HS-27A (cell line): Measurements from ENCODE around the gene POTEH.
"Not testable (repeated sequence)": the region's sequence is repeated elsewhere in the genome, so short reads cannot be mapped to it uniquely, and the experiment has no call there.

ENCODE experiments used
- DNase-seq: peaks from one replicate; pipeline ENCODE4 v3.0.0-alpha.2; 2012; ENCODE audit warnings: low read depth, missing footprints

Gene POTEH

GRCh38 chr22:15689749-15690125 is at the start of gene POTEH:
Gene POTEH (plus strand): TSS chr22:15690026. CDS start chr22:15690078, 52 bp downstream.
- DNase-seq = not testable (repeated sequence)

DNA sequence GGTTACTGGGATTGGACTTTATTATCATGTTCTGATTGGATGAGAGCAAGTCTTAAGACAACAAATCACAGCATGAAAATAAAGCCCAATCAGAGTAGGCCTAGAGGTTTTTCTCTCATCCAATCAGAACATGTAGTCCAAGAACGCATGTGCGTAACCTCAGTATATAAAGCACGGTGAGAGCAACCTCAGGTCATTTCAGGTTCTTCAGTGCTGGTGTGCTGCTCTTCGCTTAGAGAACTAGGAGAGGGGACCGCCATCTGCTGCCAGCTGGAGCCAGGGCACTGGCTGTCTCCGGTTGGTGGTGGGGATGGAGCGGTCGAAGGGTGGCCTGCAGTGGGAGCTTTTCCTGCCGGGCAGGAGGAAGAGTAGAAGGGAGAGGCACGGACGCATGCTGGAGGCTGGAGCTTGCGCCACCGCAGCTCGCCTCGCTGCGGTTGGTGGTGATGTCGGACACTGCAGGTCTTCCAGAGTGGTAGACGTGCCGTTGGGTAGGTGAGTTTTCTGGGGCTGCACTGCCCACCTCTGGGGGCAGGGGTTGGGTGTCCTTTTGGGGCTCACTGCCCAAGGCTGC is 47.5 kb upstream of the POTEH start:
- DNase-seq = not testable (repeated sequence)

- DNase-seq = not testable (repeated sequence)
These were observed 37.9 kb upstream of the POTEH start for GRCh38 chr22:15651954-15652353.

GRCh38 chr22:15652738-15653137 is 37.1 kb upstream of the POTEH start:
- not testable (repeated sequence) for DNase-seq

DNA sequence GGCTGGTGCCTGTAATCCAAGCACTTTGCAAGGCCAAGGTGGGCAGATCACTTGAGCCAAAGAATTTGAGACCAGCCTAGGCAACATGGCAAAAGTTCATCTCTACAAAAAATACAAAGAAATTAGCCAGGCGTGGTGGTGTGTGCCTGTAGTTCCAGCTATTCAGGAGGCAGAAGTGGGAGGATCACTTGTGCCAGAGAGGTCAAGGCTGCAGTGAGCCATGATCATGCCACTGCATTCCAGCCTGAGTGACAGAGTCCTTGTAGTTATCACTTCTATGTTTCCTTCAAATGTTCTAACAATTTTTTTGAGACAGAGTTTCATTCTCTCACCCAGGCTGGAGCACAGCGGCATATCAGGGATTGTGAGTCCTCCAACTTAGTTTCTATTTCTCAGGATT is 36.6 kb upstream of the POTEH start:
- DNase-seq = not testable (repeated sequence)

DNA sequence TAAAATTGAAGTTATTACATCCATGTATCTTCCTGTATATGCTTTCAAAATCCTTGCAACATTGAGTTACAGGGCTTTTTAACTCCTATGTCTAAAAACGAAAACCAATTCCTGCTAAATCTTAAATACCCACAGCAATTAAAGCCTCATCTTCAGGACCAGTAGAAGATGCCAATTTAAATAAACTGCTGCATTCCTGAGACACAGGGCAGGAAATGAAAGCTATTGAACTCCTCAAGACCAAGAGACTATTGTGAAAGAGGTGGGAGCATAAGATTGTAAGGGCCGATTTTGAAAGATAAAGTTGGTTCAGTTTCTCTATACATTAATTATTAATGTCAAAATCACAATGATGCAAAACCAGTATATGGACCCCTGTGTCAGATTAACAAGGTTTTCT is 28.7 kb upstream of the POTEH start:
- not testable (repeated sequence) for DNase-seq

- not testable (repeated sequence) for DNase-seq
These were observed 25.1 kb upstream of the POTEH start for GRCh38 chr22:15664682-15665081.

- not testable (repeated sequence) for DNase-seq
These were observed 24.3 kb upstream of the POTEH start for GRCh38 chr22:15665478-15665877.

DNA sequence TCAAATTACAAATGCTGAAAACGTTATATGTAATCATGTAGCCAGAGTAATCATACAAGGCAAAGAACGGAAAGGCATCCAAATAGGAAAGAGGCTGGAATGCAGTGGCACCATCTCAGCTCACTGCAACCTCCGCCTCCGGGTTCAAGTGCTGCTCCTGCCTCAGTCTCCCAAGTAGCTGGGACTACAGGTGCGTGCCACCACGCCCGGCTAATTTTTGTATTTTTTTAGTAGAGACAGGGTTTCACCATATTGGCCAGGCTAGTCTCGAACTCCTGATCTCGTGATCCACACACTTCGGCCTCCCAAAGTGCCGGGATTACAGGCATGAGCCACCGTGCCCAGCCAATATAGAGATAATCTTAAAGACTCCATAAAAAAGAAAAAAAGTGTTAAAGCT is 20.4 kb upstream of the POTEH start:
- not testable (repeated sequence) for DNase-seq

DNA sequence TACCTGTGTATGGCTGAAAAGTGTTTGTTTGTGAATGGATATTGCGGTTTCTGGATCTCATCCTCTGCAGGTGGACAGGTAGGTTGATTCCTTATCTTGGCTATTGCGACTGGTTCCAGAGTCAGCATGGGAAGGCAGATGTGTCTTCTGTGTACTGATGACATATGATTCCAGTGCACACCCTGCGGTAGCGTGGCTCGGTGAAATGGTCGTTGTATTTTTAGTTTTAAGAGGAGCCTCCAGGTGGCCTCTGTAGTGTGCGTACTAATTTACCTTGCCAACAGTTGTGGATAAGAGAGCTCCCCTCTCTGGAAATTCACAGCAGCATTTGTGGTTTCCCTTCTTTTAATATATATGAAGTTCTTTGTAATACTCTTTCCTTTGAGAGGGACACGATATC is 10.1 kb upstream of the POTEH start:
- DNase-seq = not testable (repeated sequence)

DNA sequence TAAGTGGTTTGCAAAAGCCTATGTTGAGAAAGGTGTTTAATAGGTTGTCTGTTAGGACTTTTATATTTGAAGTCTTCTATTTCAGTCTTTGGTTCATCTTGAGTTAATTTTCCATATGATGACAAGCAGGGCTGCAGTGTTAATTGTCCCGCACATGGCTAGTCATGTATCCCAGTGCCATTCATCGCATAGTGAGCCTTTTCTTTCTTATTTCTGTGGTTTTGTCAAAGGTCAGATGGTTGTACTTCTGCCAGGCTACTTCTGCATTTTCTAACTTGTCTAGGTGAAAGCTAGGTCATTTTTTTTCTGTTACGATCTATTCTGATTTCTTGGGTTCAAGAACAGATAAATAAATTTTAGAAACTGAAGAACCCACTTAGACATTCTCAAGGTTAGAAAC is 5.7 kb upstream of the POTEH start:
- not testable (repeated sequence) for DNase-seq

- DNase-seq = not testable (repeated sequence)
These were observed 5.1 kb upstream of the POTEH start for GRCh38 chr22:15684695-15685094.

DNA sequence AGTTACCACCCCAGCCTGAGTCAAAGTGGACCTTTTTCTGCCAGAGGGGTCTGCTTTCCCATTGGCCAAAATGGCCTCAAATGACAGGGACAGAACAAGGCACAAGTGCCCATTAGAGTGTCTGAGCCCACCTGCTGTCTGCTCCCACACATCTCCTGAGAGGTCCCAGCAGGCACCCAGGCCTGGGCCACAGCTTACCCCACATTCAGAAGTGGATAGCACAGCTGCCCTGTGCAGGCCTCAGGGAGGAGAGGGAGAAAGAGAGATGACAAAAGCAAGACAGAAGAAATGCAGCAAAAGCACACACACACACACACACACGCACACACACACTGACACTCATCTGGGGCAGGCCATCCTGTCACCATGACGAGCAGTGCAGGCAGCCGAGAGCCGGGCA is 4.2 kb upstream of the POTEH start:
- not testable (repeated sequence) for DNase-seq

DNA sequence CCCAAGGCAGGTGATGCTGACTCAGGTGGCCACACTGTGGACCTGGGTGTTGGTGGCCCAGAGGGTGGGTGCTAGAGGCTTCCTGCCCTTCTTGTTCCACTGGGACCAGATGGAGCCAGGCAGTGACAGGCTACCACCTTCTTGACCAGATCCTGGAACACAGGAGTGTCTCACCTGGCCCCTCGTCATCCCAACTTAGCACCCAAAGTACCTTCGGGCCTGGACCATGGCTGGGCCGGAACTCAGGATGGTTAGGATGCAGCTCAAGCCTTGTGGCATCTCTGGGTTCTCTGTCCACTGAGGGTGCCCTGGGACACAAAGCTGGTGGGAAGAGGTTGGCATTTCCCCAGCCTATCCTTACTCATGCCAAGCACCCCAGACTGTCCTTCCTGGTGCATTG is 2.7 kb upstream of the POTEH start:
- DNase-seq = not testable (repeated sequence)

DNA sequence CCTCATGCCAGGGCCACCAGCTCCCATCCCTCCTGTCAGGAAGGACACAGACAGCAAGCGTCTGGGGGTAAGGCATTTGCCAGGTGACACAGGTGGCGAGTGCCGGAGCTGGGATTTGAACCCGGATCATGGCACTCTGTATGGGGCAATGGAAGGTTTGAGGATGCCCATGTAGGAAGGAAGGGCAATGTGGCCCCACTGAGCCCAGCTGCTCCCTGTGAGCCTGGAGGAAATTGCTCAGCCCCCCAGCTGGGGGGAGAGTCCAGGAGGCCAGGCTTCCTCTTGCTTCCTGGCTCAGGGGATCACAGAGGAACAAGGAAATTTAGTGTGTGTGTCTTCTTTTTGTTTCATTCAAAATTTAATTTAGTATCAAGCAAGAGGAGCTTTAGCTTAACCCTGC is 2.1 kb upstream of the POTEH start:
- not testable (repeated sequence) for DNase-seq

DNA sequence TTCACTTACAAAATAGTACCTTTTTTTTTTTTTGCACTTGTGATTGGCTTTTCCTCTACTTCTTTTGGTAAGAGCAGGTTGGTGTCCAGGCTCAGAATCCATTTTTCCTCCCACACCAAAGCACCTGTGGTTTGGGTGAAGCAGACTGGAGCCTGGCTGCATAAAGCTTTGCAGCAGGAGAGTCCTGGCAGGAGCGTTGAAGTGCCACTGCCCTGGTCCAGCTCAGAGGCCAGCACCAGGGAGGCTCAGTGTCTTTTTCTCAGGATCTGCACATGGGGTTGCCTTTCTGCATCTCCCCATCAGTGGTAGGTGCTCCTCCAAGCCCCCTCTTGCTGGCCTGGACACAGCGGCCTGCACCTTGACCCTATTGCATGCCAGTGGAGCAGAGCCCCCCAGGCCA is 1.7 kb upstream of the POTEH start:
- DNase-seq = not testable (repeated sequence)

GRCh38 chr22:15689012-15689748 is 646 bp upstream of the POTEH start:
- DNase-seq = not testable (repeated sequence)

GRCh38 chr22:15713600-15713999 is 23.8 kb downstream of the POTEH start:
- DNase-seq = not testable (repeated sequence)

- DNase-seq = not testable (repeated sequence)
These were observed 24.3 kb downstream of the POTEH start for GRCh38 chr22:15714125-15714524.

- not testable (repeated sequence) for DNase-seq
These were observed 32.1 kb downstream of the POTEH start for GRCh38 chr22:15721884-15722283.

- DNase-seq = not testable (repeated sequence)
These were observed 39.5 kb downstream of the POTEH start for GRCh38 chr22:15729209-15729917.

GRCh38 chr22:15731023-15731422 is 41.2 kb downstream of the POTEH start:
- DNase-seq = not testable (repeated sequence)

- not testable (repeated sequence) for DNase-seq
These were observed 44.6 kb downstream of the POTEH start for GRCh38 chr22:15734411-15734810.
